PC-3 (cell line): ENCODE measurements around the gene DDIAS. TPM values are rescaled to one million over a fixed set of nuclear protein-coding genes. Genes with fewer than 3 reads are reported as not detected.
"Not testable (repeated sequence)": the region's sequence is repeated elsewhere in the genome, so short reads cannot be mapped to it uniquely, and the experiment has no call there.

Experiments used
- ATAC-seq: fragments of 200-7000 bp; cut with Tn5 transposase; 2 replicates; pipeline ENCODE4 v1.9.1; 2020; ENCODE audit warnings: mild to moderate bottlenecking, moderate library complexity
- BruUV-seq: library from RNA; stranded (reverse); fragments of 400-500 nt; replicated peaks from 2 replicates; lab custom pipeline; 2021; lab: Mats Ljungman, UMichigan
- CTCF ChIA-PET: fragments of 300-600 bp; sonication (Branson Sonifier 250); formaldehyde crosslinking; loops from one replicate; lab custom pipeline; 2022; ENCODE audit warnings: antibody characterized with exemption; lab: Charles Lee
- POLR2A ChIA-PET: fragments of 300-600 bp; sonication (Branson Sonifier 250); formaldehyde crosslinking; loops from one replicate; lab custom pipeline; 2022; ENCODE audit warnings: antibody characterized with exemption; ENCODE audit not compliant: unreplicated experiment; lab: Charles Lee
- DNase-seq: peaks from one replicate; pipeline ENCODE4 v3.0.0-alpha.2; 2015
- H2AFZ ChIP-seq: fragments of 300-600 bp; sonication (generic); 2 replicates; pipeline ENCODE4 v1.6.0; 2016; ENCODE audit warnings: antibody characterized with exemption, low read length
- H3F3A ChIP-seq: fragments of 300-600 bp; sonication (generic); one replicate; pipeline ENCODE4 v1.6.0; 2017; ENCODE audit warnings: antibody characterized with exemption, low read length, control low read depth, mild to moderate bottlenecking; ENCODE audit not compliant: unreplicated experiment
- H3K27ac ChIP-seq: fragments of 300-600 bp; sonication (generic); 2 replicates; pipeline ENCODE4 v1.5.1; 2016; ENCODE audit warnings: mild to moderate bottlenecking, low read length
- H3K27me3 ChIP-seq: fragments of 300-600 bp; sonication (generic); 2 replicates; pipeline ENCODE4 v1.6.1; 2016; ENCODE audit warnings: low read length, mixed read lengths
- H3K36me3 ChIP-seq: fragments of 300-600 bp; sonication (generic); 2 replicates; pipeline ENCODE4 v1.6.1; 2016; ENCODE audit warnings: low read depth, mixed run types, low read length, mixed read lengths
- H3K4me1 ChIP-seq: fragments of 300-600 bp; sonication (generic); 2 replicates; pipeline ENCODE4 v1.5.1; 2016; ENCODE audit warnings: low read length; ENCODE audit not compliant: insufficient read depth
- H3K4me2 ChIP-seq: fragments of 300-600 bp; sonication (generic); 2 replicates; pipeline ENCODE4 v1.6.0; 2016; ENCODE audit warnings: low read length
- H3K4me3 ChIP-seq: fragments of 300-600 bp; sonication (generic); 2 replicates; pipeline ENCODE4 v1.5.1; 2016; ENCODE audit warnings: mild to moderate bottlenecking, low read length, mixed read lengths
- H3K79me2 ChIP-seq: fragments of 300-600 bp; sonication (generic); 2 replicates; pipeline ENCODE4 v1.6.1; 2017; ENCODE audit warnings: low read length, mixed read lengths
- H3K9ac ChIP-seq: fragments of 300-600 bp; sonication (generic); 2 replicates; pipeline ENCODE4 v1.6.0; 2016; ENCODE audit warnings: mild to moderate bottlenecking, low read length
- H3K9me2 ChIP-seq: fragments of 300-600 bp; sonication (generic); replicated peaks from 2 replicates; pipeline ENCODE4 v1.6.1; 2016; ENCODE audit warnings: mixed run types, low read length, mixed read lengths
- H3K9me3 ChIP-seq: fragments of 300-600 bp; sonication (generic); 2 replicates; pipeline ENCODE4 v1.6.1; 2016; ENCODE audit warnings: low read length, mixed read lengths
- H4K20me1 ChIP-seq: fragments of 300-600 bp; sonication (generic); 2 replicates; pipeline ENCODE4 v1.6.1; 2016; ENCODE audit warnings: low read length, mixed read lengths
- EZH2 ChIP-seq: fragments of 300-600 bp; sonication (generic); IDR thresholded peaks from one replicate; pipeline ENCODE4 v1.6.1; 2017; ENCODE audit warnings: antibody characterized with exemption, mild to moderate bottlenecking, low read length; ENCODE audit not compliant: unreplicated experiment
- EZH2phosphoT487 ChIP-seq: fragments of 300-600 bp; sonication (generic); IDR thresholded peaks from 2 replicates; pipeline ENCODE4 v1.6.1; 2018; ENCODE audit warnings: mild to moderate bottlenecking, antibody characterized with exemption, low read length, borderline replicate concordance
- intact Hi-C: fragments of 100-400 bp; cut with micrococcal nuclease; formaldehyde crosslinking; loops from 2 replicates; pipeline ENCODE4 v1.9.0; 2023
- total RNA-seq: library from RNA; depleted of rRNA; stranded (reverse); fragments of >200 nt; gene quantifications from 2 replicates; pipeline ENCODE4 v1.2.3, GENCODE V29; 2014
- TF ChIP-seq, protein P1 (sequence below): fragments of 300-600 bp; sonication (generic); conservative IDR thresholded peaks from 2 replicates; pipeline ENCODE4 v1.5.1; 2017; ENCODE audit warnings: antibody characterized with exemption, low read depth, mild to moderate bottlenecking, low read length

Gene DDIAS
- total RNA-seq, 1 experiment from 2014 or later, result 24.9 TPM

DNA sequence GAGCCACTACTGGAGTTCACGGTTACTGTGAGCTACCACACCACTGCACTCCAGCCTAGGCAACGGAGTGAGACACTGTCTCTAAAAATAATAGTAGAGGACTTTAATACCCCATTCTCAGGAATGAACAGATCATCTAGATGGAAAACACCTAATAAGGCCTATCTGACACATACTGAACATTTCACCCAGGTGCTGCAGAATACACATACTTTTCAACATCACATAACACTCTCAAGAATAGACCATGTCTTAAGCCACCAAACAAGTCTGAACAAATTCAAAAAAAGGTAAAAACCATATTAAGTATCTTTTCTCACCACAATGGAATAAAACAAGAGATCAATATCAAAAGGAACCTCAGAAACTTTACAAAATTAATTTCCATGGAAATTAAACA is 37.9 kb downstream of the DDIAS start:
- CTCF ChIA-PET, result no interaction called here
- no peaks in the 10 kb centered on the region for H3K9me3 ChIP-seq

DNA sequence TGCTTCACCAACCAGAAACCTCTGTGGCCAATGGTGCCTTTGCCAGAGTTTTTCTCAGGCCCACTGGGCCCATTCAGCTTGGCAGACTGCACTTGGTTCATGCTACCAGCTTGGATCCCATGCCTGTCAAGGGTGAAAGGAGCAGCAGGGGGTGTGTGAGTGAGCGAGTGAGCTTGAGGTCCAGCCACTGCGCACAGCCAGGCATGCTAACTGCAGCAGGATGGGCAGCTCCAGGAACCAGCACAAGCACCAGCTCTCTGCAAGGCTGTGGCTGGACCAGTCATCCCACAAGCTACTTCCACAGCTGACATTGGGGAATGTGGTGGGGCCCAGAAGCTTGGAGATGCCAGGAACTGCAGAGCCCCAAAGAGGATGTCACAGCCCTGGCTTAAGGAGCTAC is 40.8 kb downstream of the DDIAS start:
- DNase-seq (no peak), ATAC-seq (no peak; the same call in 1 of the 2 replicates)
- Histone ChIP-seq H3K9me2 (no peaks in the 10 kb centered on the region), H3K27me3 (no peaks in the 10 kb centered on the region), H3K4me2 (no peak overlapping the region), H3K4me1 (no peaks in the 10 kb centered on the region), H2AFZ (no peak overlapping the region), H3K9me3 (no peaks in the 10 kb centered on the region), H3K36me3 (no peaks in the 10 kb centered on the region), H3F3A (no peaks in the 10 kb centered on the region), H3K9ac (no peak overlapping the region), H3K4me3 (no peak overlapping the region), H3K79me2 (no peaks in the 10 kb centered on the region), H4K20me1 (no peaks in the 10 kb centered on the region), H3K27ac (no peak overlapping the region)
- ChIA-PET CTCF (no interaction called here), POLR2A (no interaction called here)
- BruUV-seq, result no TSS peak
- no peak for TF ChIP-seq EZH2
- TF ChIP-seq, protein P1, sequence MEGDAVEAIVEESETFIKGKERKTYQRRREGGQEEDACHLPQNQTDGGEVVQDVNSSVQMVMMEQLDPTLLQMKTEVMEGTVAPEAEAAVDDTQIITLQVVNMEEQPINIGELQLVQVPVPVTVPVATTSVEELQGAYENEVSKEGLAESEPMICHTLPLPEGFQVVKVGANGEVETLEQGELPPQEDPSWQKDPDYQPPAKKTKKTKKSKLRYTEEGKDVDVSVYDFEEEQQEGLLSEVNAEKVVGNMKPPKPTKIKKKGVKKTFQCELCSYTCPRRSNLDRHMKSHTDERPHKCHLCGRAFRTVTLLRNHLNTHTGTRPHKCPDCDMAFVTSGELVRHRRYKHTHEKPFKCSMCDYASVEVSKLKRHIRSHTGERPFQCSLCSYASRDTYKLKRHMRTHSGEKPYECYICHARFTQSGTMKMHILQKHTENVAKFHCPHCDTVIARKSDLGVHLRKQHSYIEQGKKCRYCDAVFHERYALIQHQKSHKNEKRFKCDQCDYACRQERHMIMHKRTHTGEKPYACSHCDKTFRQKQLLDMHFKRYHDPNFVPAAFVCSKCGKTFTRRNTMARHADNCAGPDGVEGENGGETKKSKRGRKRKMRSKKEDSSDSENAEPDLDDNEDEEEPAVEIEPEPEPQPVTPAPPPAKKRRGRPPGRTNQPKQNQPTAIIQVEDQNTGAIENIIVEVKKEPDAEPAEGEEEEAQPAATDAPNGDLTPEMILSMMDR, result no peak
- no peak for TF ChIP-seq EZH2phosphoT487
- intact Hi-C loops, result no loop called here

More for the DNA sequence above, 37.9 kb downstream of the DDIAS start:
- no peaks in the 10 kb centered on the region for H4K20me1 ChIP-seq
- no peaks in the 10 kb centered on the region for H3K79me2 ChIP-seq
- H3K9me2 ChIP-seq, result no peaks in the 10 kb centered on the region
- no TSS peak for BruUV-seq
- POLR2A ChIA-PET, result no interaction called here
- no peak overlapping the region for H3K4me3 ChIP-seq
- H2AFZ ChIP-seq, result no peak overlapping the region
- DNase-seq (no peak), ATAC-seq (no peak)
- no peak overlapping the region for H3K4me2 ChIP-seq
- H3K27ac ChIP-seq, result no peak overlapping the region
- H3K4me1 ChIP-seq, result peaks cover 11% of the 10 kb centered on the region
- TF ChIP-seq, protein P1, result no peak
- TF ChIP-seq EZH2phosphoT487 (no peak), EZH2 (no peak)
- no peak overlapping the region for H3K9ac ChIP-seq
- H3K27me3 ChIP-seq, result no peaks in the 10 kb centered on the region
- no peaks in the 10 kb centered on the region for H3F3A ChIP-seq
- intact Hi-C loops, result no loop called here
- peaks cover 9% of the 10 kb centered on the region; the same call in 1 of the 2 replicates for H3K36me3 ChIP-seq

DNA sequence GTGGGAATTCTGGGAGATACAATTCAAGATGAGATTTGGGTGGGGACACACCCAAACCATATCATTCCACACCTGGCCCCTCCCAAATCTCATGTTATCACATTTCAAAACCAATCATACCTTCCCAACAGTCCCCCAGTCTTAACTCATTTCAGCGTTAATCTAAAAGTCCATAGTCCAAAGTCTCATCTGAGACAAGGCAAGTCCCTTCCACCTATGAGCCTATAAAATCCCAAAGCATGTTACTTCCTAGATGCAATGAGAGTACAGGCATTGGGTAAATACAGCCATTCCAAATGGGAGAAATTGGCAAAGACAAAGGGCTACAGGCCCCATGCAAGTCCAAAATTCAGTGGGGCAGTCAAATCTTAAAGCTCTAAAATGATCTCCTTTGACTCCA is 41.9 kb downstream of the DDIAS start:
- intact Hi-C loops, CTCF ChIA-PET, POLR2A ChIA-PET: not testable (repeated sequence)

More for the DNA sequence above, 41.9 kb downstream of the DDIAS start:
- not testable (repeated sequence) for H3K9me3 ChIP-seq, H3F3A ChIP-seq, H3K9ac ChIP-seq, H3K27ac ChIP-seq, H4K20me1 ChIP-seq, DNase-seq, H3K9me2 ChIP-seq, H3K36me3 ChIP-seq, H3K4me1 ChIP-seq, H3K4me2 ChIP-seq, H2AFZ ChIP-seq, H3K27me3 ChIP-seq, H3K4me3 ChIP-seq, BruUV-seq, ATAC-seq, H3K79me2 ChIP-seq
